HepG2 (cell line): ENCODE results near the gene EGFL8.

Source experiments
- PATZ1 ChIP-seq: sonication (generic); formaldehyde crosslinking; IDR thresholded peaks from 2 replicates; pipeline ENCODE4 v1.4.0; 2020; ENCODE audit warnings: missing genetic modification reagents
- SMAD3 ChIP-seq: sonication (generic); formaldehyde crosslinking; IDR thresholded peaks from 2 replicates; pipeline ENCODE4 v1.4.0; 2020; ENCODE audit warnings: missing genetic modification reagents

GRCh38 chr6:32170294-32170693, 5.9 kb downstream of the EGFL8 start:
- TF ChIP-seq SMAD3 (CRISPR knock-in tag), result no peak
- no peak for TF ChIP-seq PATZ1 (CRISPR knock-in tag)
